H1 (cell line): Measurements from ENCODE around the gene SRGAP3.

ENCODE experiments used
- CBX5 ChIP-seq: fragments of 300-800, 300-1000 bp; sonication (generic); IDR thresholded peaks from 2 replicates; pipeline ENCODE4 v1.7.1; 2016; ENCODE audit warnings: antibody characterized with exemption, low read length, low read depth
- CEBPB ChIP-seq: IDR thresholded peaks from 2 replicates; pipeline ENCODE4 v1.6.1; 2012; ENCODE audit warnings: low read depth, low read length
- CTCF ChIP-seq, 3 experiments: IDR thresholded peaks; 1 replicate in 2 of 3; 2 replicates in 1 of 3; pipeline versions ENCODE4 v1.5.1 to v1.6.1; 2011; ENCODE audit warnings: low read length in 3 of 3, mild to moderate bottlenecking in 3 of 3, inconsistent platforms in 2 of 3, low read depth in 1 of 3, moderate library complexity in 1 of 3; ENCODE audit not compliant: insufficient read depth in 1 of 3; ENCODE audit errors: control extremely low read depth in 1 of 3
- E2F6 ChIP-seq: IDR thresholded peaks from 2 replicates; pipeline ENCODE4 v1.6.1; 2012; ENCODE audit warnings: inconsistent platforms
- EZH2 ChIP-seq: fragments of 200-600 bp; sonication (generic); IDR thresholded peaks from 2 replicates; pipeline ENCODE4 v1.7.1; 2012; ENCODE audit warnings: low read depth, mild to moderate bottlenecking, moderate library complexity, low read length, inconsistent platforms; ENCODE audit not compliant: severe bottlenecking
- JUN ChIP-seq: IDR thresholded peaks from 2 replicates; pipeline ENCODE4 v1.6.1; 2011; ENCODE audit warnings: low read depth, mild to moderate bottlenecking, improper control_type of control experiment, low read length
- KDM1A ChIP-seq: fragments of 200-600, 300-600 bp; sonication (generic); IDR thresholded peaks from 2 replicates; pipeline ENCODE4 v1.7.1; 2016; ENCODE audit warnings: mild to moderate bottlenecking, low read length, borderline replicate concordance
- MAX ChIP-seq: IDR thresholded peaks from 2 replicates; pipeline ENCODE4 v1.6.1; 2012; ENCODE audit warnings: inconsistent platforms
- POLR2A ChIP-seq, 2 experiments: IDR thresholded peaks; 1 replicate in 1 of 2; 2 replicates in 1 of 2; pipeline ENCODE4 v1.6.1; 2011; ENCODE audit warnings: low read depth in 2 of 2, low read length in 2 of 2, mild to moderate bottlenecking in 2 of 2; ENCODE audit errors: control extremely low read depth in 1 of 2
- SP2 ChIP-seq: IDR thresholded peaks from 2 replicates; pipeline ENCODE4 v1.6.1; 2012; ENCODE audit warnings: mild to moderate bottlenecking, low read length, inconsistent platforms
- SRF ChIP-seq: IDR thresholded peaks from 2 replicates; pipeline ENCODE4 v1.6.1; 2011; ENCODE audit warnings: mild to moderate bottlenecking, low read depth, low read length, moderate library complexity

- no peak for TF ChIP-seq CEBPB
- no peak for TF ChIP-seq JUN
- no peak for TF ChIP-seq CTCF (IDR thresholded peaks at IDR 0.05; ENCODE audit: control extremely low read depth in 1 of 3, insufficient read depth in 1 of 3, low read depth in 1 of 3, low read length in 3 of 3)
- no peak for TF ChIP-seq E2F6
- TF ChIP-seq SP2: no peak
- TF ChIP-seq CBX5: no peak
- TF ChIP-seq SRF: no peak
- no peak for TF ChIP-seq KDM1A
- TF ChIP-seq POLR2A (IDR thresholded peaks at IDR 0.05; ENCODE audit: control extremely low read depth in 1 of 2, low read depth in 2 of 2, low read length in 2 of 2): no peak
- no peak for TF ChIP-seq MAX
- no peak for TF ChIP-seq EZH2
Observed at GRCh38 chr3:9192248-9193025, 57.0 kb downstream of the SRGAP3 start.
